ENCODE data around the gene LAMTOR1. TPM values are rescaled to one million over a fixed set of nuclear protein-coding genes. Genes with fewer than 3 reads are reported as not detected.

The LAMTOR1 gene
- total RNA-seq, 1 donor from 2014 or later, result 201 TPM

DNA sequence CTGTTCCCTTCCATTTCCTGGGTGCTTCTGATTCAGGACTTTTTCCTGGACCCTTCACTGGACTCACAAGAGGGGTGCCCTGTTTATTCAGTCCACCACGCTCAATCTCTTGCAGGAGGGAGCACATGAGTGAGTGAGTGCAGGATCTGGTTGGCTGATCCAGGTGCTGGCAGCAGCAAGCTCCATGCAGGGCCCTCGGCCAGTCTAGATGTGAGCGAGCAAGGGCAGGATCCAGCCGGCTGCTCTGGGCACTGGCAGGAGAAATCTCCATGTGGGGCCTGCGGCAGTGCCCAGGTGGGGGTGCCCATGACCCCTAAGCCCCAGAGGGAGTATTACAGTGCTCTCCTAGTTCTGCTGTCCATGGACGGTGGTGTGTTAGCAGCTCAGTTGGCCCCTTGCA lies 20.9 kb upstream of the LAMTOR1 start:
- DNase-seq (ENCODE audit: low read depth), result no peak
- H3K4me3 ChIP-seq (ENCODE audit: low read depth, low read length), result no peak overlapping the region
- TF ChIP-seq, protein P1, sequence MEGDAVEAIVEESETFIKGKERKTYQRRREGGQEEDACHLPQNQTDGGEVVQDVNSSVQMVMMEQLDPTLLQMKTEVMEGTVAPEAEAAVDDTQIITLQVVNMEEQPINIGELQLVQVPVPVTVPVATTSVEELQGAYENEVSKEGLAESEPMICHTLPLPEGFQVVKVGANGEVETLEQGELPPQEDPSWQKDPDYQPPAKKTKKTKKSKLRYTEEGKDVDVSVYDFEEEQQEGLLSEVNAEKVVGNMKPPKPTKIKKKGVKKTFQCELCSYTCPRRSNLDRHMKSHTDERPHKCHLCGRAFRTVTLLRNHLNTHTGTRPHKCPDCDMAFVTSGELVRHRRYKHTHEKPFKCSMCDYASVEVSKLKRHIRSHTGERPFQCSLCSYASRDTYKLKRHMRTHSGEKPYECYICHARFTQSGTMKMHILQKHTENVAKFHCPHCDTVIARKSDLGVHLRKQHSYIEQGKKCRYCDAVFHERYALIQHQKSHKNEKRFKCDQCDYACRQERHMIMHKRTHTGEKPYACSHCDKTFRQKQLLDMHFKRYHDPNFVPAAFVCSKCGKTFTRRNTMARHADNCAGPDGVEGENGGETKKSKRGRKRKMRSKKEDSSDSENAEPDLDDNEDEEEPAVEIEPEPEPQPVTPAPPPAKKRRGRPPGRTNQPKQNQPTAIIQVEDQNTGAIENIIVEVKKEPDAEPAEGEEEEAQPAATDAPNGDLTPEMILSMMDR (IDR thresholded peaks at IDR 0.05; ENCODE audit: insufficient read depth, low read length, poor library complexity, severe bottlenecking), result no peak
- no peaks in the 10 kb centered on the region for H3K36me3 ChIP-seq (ENCODE audit: control insufficient read depth, insufficient read depth, low read length)
- H3K27me3 ChIP-seq (ENCODE audit: control insufficient read depth, insufficient read depth, low read length), result no peaks in the 10 kb centered on the region

DNA sequence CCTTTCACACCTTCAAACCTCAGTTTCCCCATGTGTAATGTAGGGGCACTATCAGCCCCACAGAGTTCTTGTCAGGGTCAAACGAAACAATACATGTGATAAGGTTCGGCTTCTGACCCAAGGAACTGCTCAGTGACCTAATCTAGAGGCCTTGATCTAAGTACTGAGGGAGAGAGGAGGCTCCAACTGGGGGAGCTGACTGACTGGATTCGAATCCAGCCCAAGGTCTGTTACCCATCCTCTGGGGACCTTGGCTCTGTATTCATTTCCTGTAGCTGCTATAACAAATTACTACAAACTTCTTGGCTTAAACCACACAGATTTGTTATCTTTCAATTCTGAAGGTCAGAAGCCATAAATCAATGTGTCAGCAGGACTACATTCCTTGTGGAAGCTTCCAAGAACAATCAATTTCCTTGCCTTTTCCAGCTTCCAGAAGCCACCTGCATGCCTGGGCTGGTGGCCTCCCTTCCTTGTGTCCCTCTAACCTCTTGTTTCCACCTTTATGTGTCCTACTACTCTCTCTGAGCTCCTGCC lies 20.1 kb upstream of the LAMTOR1 start:
- no peak for DNase-seq (ENCODE audit: low read depth)
- H3K27me3 ChIP-seq (ENCODE audit: control insufficient read depth, insufficient read depth, low read length), result no peaks in the 10 kb centered on the region
- H3K4me3 ChIP-seq (ENCODE audit: low read depth, low read length), result no peak overlapping the region
- no peaks in the 10 kb centered on the region for H3K36me3 ChIP-seq (ENCODE audit: control insufficient read depth, insufficient read depth, low read length)
- TF ChIP-seq, protein P1 (IDR thresholded peaks at IDR 0.05; ENCODE audit: insufficient read depth, low read length, poor library complexity, severe bottlenecking), result no peak

DNA sequence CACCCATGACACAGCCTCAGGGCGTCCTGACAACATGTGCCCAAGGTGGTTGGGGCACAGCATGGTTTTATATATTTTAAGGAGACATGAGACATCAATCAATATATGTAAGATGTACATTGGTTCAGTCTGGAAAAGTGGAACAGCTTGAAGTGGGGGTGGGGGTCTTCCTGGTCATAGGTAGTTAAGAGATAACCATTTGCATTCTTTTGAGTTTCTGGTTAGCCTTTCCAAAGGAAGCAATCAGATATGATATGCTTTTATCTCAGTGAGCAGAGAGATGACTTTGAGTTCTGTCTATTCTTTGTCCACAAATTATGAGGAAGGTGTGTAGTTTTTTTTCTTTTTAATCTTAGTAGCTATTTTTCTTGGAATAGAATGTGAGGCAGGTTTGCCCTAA lies 19.5 kb upstream of the LAMTOR1 start:
- H3K27me3 ChIP-seq (ENCODE audit: control insufficient read depth, insufficient read depth, low read length), result no peaks in the 10 kb centered on the region
- TF ChIP-seq, protein P1 (IDR thresholded peaks at IDR 0.05; ENCODE audit: insufficient read depth, low read length, poor library complexity, severe bottlenecking), result no peak
- no peak for DNase-seq (ENCODE audit: low read depth)
- no peak overlapping the region for H3K4me3 ChIP-seq (ENCODE audit: low read depth, low read length)
- no peaks in the 10 kb centered on the region for H3K36me3 ChIP-seq (ENCODE audit: control insufficient read depth, insufficient read depth, low read length)

DNA sequence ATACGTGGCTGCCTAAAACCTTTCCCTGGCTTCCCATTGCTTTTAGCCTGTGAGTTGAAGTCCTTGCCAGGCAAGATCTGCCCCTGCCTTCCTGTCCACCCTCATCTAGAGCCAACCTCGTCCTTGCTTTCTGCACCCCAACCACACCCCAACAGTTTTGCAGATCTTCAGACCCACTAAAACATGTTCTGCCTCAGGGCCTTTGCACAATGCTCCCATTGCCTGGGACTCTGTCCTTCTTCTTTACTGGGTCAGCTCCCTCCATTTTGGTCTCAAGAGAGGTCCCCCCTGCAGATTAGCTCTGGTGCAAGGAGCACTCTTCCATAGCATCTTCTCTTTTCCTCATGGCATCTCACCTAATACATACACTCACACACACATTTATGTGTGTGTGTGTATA lies 17.8 kb upstream of the LAMTOR1 start:
- Histone ChIP-seq H3K27me3 (ENCODE audit: control insufficient read depth, insufficient read depth, low read length) (no peaks in the 10 kb centered on the region), H3K36me3 (ENCODE audit: control insufficient read depth, insufficient read depth, low read length) (no peaks in the 10 kb centered on the region), H3K4me3 (ENCODE audit: low read depth, low read length) (no peak overlapping the region)
- no peak for DNase-seq (ENCODE audit: low read depth)
- TF ChIP-seq, protein P1 (IDR thresholded peaks at IDR 0.05; ENCODE audit: insufficient read depth, low read length, poor library complexity, severe bottlenecking), result no peak

DNA sequence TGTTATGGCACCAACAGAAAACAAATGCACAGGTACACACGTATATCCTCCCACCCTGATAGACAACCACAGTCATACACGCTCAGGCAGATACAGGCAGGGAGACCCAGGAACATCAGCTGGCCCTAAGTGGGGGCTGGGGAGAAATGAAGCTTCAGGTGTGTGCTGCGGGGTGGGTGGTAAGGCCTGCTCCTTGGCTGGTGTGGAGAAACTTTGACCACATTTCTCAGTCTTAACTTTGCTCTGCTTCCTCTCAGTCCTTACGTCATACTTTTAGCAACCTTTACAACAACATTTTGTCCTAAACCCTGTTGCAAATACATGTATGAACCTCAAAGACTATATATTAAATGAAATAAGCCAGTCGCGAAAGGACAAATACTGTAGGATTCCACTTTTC lies 16.1 kb upstream of the LAMTOR1 start:
- TF ChIP-seq, protein P1 (IDR thresholded peaks at IDR 0.05; ENCODE audit: insufficient read depth, low read length, poor library complexity, severe bottlenecking), result no peak
- DNase-seq (ENCODE audit: low read depth), result no peak
- H3K27me3 ChIP-seq (ENCODE audit: control insufficient read depth, insufficient read depth, low read length), result no peaks in the 10 kb centered on the region
- no peak overlapping the region for H3K4me3 ChIP-seq (ENCODE audit: low read depth, low read length)
- no peaks in the 10 kb centered on the region for H3K36me3 ChIP-seq (ENCODE audit: control insufficient read depth, insufficient read depth, low read length)

DNA sequence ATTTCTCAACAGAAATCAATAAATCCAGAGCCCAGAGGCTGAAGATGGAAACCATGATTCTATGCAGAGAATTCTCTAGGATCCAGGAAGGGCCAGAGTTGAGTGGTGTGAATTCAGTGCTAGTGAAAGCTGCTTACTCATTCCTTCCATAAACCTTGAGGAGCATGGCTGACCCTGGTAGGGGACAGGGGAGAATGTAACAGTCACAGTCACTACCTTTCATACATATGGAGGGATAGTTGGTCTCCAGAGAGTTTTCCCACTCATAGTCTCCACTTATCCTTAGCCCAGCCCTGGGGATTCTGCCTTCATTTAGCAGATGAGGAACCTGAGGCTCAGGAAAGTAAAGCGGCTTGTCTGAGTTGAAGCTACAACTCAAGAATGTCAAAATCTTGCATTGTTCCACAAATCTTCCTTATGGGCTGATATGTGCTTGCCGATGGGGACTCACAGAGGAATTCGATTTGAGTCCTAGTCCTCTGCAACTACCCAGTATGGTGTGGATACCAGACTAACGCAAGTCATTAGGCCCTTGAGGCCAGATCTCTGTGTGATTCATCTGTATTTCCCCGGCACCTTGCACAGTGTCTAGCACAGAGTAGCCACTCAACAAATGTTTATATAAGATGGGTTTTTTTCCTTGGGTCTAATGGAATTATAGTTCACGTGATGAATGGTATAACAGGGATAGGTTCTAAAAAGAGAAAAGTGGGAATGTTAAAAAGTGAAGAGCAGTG lies 13.1 kb upstream of the LAMTOR1 start:
- H3K27me3 ChIP-seq (ENCODE audit: control insufficient read depth, insufficient read depth, low read length), result no peaks in the 10 kb centered on the region
- no peak for DNase-seq (ENCODE audit: low read depth)
- no peak overlapping the region for H3K4me3 ChIP-seq (ENCODE audit: low read depth, low read length)
- TF ChIP-seq, protein P1 (IDR thresholded peaks at IDR 0.05; ENCODE audit: insufficient read depth, low read length, poor library complexity, severe bottlenecking), result no peak
- no peaks in the 10 kb centered on the region for H3K36me3 ChIP-seq (ENCODE audit: control insufficient read depth, insufficient read depth, low read length)
